Measurements from ENCODE around the gene ATAT1. TPM values are rescaled to one million over a fixed set of nuclear protein-coding genes. Genes with fewer than 3 reads are reported as not detected.

Gene ATAT1
- total and polyA plus RNA-seq, 2 of the 4 experiments (the other 2 are of a cell fraction): 5.6 to 15.5 TPM

DNA sequence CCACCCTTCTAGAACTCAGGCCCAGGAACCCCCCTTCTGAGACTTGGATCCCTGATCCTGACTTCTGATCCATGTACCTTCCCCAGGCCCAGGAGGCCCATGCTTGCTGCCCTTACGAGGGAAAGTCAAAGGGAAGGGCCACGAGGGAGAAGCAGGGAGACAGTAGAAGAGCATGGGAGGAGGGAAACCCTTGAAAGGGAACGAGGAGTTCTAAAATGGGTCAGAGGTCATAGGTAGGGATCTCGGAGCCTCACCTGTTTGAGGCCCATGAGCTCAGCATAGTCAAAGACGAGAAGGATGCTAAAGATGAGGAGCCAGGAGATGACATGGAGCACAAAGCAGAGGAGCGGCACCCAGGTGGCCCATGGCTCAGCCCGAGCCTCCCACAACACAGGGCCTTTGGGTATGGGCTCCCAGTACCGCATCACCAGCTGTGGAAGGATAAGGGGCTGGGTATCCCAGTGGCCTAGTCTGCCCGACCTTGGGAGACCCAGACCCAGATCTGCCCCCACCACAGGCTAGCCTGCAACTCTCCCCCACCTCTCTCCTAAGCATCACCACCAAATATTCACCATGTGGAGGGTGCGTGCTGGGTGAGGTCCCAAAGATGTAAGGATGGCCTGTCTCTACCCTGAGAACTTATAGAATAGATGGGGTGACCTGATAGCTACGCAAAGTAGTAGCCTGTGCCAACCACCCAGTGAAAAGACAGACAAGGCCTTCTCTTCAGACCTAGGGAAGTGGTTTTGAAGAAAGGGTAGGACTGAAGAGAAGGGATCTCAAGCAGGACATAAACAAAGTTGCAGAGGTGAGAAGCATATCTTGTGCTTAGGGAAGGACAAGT lies 62.6 kb downstream of the ATAT1 start:
- 0 out of 2 replicates have a peak overlapping the region, but pooled peaks have one; percentile 83 for H4K91ac ChIP-seq (ENCODE audit: insufficient read depth, low read depth, low read length)
- peak overlapping the region; percentile 14 for H2AFZ ChIP-seq (replicated peaks; ENCODE audit: low read length, poor library complexity)
- peak overlapping the region; percentile 52 for H2BK20ac ChIP-seq (ENCODE audit: low read depth, low read length)
- no peak overlapping the region for H3K4me3 ChIP-seq (ENCODE audit: insufficient read depth, low read depth, low read length)
- peaks cover 11% of the 10 kb centered on the region for H3K36me3 ChIP-seq (ENCODE audit: control insufficient read depth, insufficient read depth, low read length)
- peak overlapping the region; percentile 37; the same call in 1 of the 3 replicates for H2BK15ac ChIP-seq (ENCODE audit: low read depth, low read length)
- dilution Hi-C loops (cut with HindIII; ENCODE audit: low sequenced_read_pairs, unreplicated experiment) (no loop called here), intact Hi-C loops (cut with micrococcal nuclease) (no loop called here), in situ Hi-C loops (cut with MboI; ENCODE audit: low sequenced_read_pairs) (no loop called here)
- WGBS, 2 experiments (ENCODE audit: extremely low coverage in 2 of 2, insufficient read length in 1 of 2): 87% methylated on average over 3 of the region's 11 CpGs; no CpG with 5 or more reads in 1 of the 2 experiments
- peaks cover 18% of the 10 kb centered on the region for H4K20me1 ChIP-seq (ENCODE audit: insufficient read depth, low read length)
- H2AK9ac ChIP-seq (replicated peaks; ENCODE audit: low read depth, low read length, poor library complexity): peak overlapping the region; percentile 98
- no peak overlapping the region for H3K56ac ChIP-seq (ENCODE audit: extremely low read depth, insufficient read depth, low read length)
- no TSS peak for BruUV-seq (replicated peaks)
- TF ChIP-seq MAZ (IDR thresholded peaks at IDR 0.05; ENCODE audit: borderline replicate concordance, low read depth, low read length): no peak
- TF ChIP-seq NFE2L2 (IDR thresholded peaks at IDR 0.05; ENCODE audit: low read depth, low read length): no peak
- no peak for TF ChIP-seq POLR2A (IDR thresholded peaks at IDR 0.05; ENCODE audit: low read depth, low read length)
- TF ChIP-seq, protein P1, sequence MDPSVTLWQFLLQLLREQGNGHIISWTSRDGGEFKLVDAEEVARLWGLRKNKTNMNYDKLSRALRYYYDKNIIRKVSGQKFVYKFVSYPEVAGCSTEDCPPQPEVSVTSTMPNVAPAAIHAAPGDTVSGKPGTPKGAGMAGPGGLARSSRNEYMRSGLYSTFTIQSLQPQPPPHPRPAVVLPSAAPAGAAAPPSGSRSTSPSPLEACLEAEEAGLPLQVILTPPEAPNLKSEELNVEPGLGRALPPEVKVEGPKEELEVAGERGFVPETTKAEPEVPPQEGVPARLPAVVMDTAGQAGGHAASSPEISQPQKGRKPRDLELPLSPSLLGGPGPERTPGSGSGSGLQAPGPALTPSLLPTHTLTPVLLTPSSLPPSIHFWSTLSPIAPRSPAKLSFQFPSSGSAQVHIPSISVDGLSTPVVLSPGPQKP (IDR thresholded peaks at IDR 0.05; ENCODE audit: borderline replicate concordance, low read depth, low read length): no peak
- no peak for TF ChIP-seq CEBPB (IDR thresholded peaks at IDR 0.05; ENCODE audit: low read depth, low read length)
- no peak for TF ChIP-seq FOS (IDR thresholded peaks at IDR 0.05; ENCODE audit: low read depth, low read length)
- TF ChIP-seq MAFK (IDR thresholded peaks at IDR 0.05; ENCODE audit: low read depth, low read length): no peak
- TF ChIP-seq SMC3 (IDR thresholded peaks at IDR 0.05; ENCODE audit: low read depth, low read length): no peak
- no peak for TF ChIP-seq RAD21 (IDR thresholded peaks at IDR 0.05; ENCODE audit: low read length)
- TF ChIP-seq BHLHE40 (IDR thresholded peaks at IDR 0.05; ENCODE audit: low read depth, low read length): no peak
- H4K5ac ChIP-seq (ENCODE audit: low read depth, low read length): 0 out of 2 replicates have a peak overlapping the region, but pooled peaks have one; percentile 8
- peaks cover 19% of the 10 kb centered on the region for H3K4me1 ChIP-seq (ENCODE audit: control insufficient read depth, insufficient read depth, low read length)
- no peak for ATAC-seq (ENCODE audit: low read depth)
- H3K27ac ChIP-seq (ENCODE audit: insufficient read depth, low read length): peak overlapping the region; percentile 99; the same call in 1 of the 2 replicates
- peak overlapping the region; percentile 62 to 87; a peak in 3 of 4 replicates for H4K8ac ChIP-seq (ENCODE audit: low read depth in 2 of 2, low read length in 2 of 2)
- POLR2A ChIA-PET (ENCODE audit: unreplicated experiment): no interaction called here
- H3K23ac ChIP-seq (ENCODE audit: low read depth, low read length): peak overlapping the region; percentile 98
- DNase-seq: no peak
- peaks cover 13% of the 10 kb centered on the region for H3K9me1 ChIP-seq (ENCODE audit: insufficient read depth, low read length)
- peak overlapping the region; percentile 98 for H3K4ac ChIP-seq (ENCODE audit: low read depth, low read length)
- H3K9ac ChIP-seq (ENCODE audit: low read depth, low read length): peak overlapping the region; percentile 97; the same call in 1 of the 2 replicates
- no peaks in the 10 kb centered on the region for H3K9me3 ChIP-seq (ENCODE audit: control insufficient read depth, insufficient read depth, low read length)
- CTCF ChIA-PET: interaction anchor here (2.2 kb wide), 1 partner anchor 10 kb away, joined by 6 read pairs; no protein-coding TSS in a partner anchor
- peak overlapping the region; percentile 98 for H2AK5ac ChIP-seq (ENCODE audit: low read depth, low read length)
- peaks cover 18 to 37% of the 10 kb centered on the region in 2 experiments; a peak in 3 of 4 replicates for H3K79me1 ChIP-seq (ENCODE audit: low read depth in 1 of 2, low read length in 2 of 2)
- H3K27me3 ChIP-seq (ENCODE audit: control insufficient read depth, insufficient read depth, low read length): no peaks in the 10 kb centered on the region
- no peak overlapping the region for H3K18ac ChIP-seq (ENCODE audit: low read depth, low read length)
- H3K4me2 ChIP-seq (ENCODE audit: low read depth, low read length): no peak overlapping the region; the same call in 1 of the 2 replicates
- H2BK5ac ChIP-seq (ENCODE audit: low read depth, low read length, poor library complexity, severe bottlenecking): peak overlapping the region; percentile 92
- peak overlapping the region; percentile 97 for H3K14ac ChIP-seq (replicated peaks; ENCODE audit: low read depth, low read length)
- peak overlapping the region; percentile 86; the same call in 1 of the 2 replicates for H2BK120ac ChIP-seq (ENCODE audit: low read depth, low read length)
